HepG2 (cell line): ENCODE data around the gene GPR162.

Experiments used
- CAMTA2 ChIP-seq: sonication (generic); formaldehyde crosslinking; IDR thresholded peaks from 2 replicates; pipeline ENCODE4 v1.4.0; 2020; ENCODE audit warnings: mild to moderate bottlenecking, missing genetic modification reagents, borderline replicate concordance
- CTCF ChIP-seq: sonication (generic); formaldehyde crosslinking; IDR thresholded peaks from 2 replicates; pipeline ENCODE4 v1.5.0; 2020; ENCODE audit warnings: mild to moderate bottlenecking, missing genetic modification reagents, moderate library complexity
- FOXK2 ChIP-seq: fragments of 450-650 bp; IDR thresholded peaks from 2 replicates; pipeline ENCODE4 v1.6.1; 2016
- KLF13 ChIP-seq: sonication (generic); formaldehyde crosslinking; IDR thresholded peaks from 2 replicates; pipeline ENCODE4 v1.4.0; 2020; ENCODE audit warnings: mild to moderate bottlenecking, missing genetic modification reagents
- MEIS1 ChIP-seq: sonication (generic); formaldehyde crosslinking; IDR thresholded peaks from 2 replicates; pipeline ENCODE4 v1.9.0; 2021; ENCODE audit warnings: mild to moderate bottlenecking, missing genetic modification reagents, moderate library complexity, borderline replicate concordance
- POLR2A ChIP-seq, 2 experiments: IDR thresholded peaks; 2 replicates each; pipeline ENCODE4 v1.6.1; 2011; ENCODE audit warnings: low read depth in 2 of 2, low read length in 2 of 2, mild to moderate bottlenecking in 1 of 2, moderate library complexity in 1 of 2; ENCODE audit not compliant: insufficient read depth in 1 of 2
- SIX4 ChIP-seq: sonication (generic); formaldehyde crosslinking; IDR thresholded peaks from 2 replicates; pipeline ENCODE4 v1.4.0; 2020; ENCODE audit warnings: missing genetic modification reagents
- SP1 ChIP-seq, 2 experiments: fragments of 450-650 bp in 1 of 2; sonication (generic) in 1 of 2; formaldehyde crosslinking in 1 of 2; IDR thresholded peaks; 2 replicates each; pipeline versions ENCODE4 v1.4.0 to v1.6.1; 2016 to 2020; ENCODE audit warnings: missing genetic modification reagents in 1 of 2
- ZNF280B ChIP-seq: sonication (generic); formaldehyde crosslinking; IDR thresholded peaks from 2 replicates; pipeline ENCODE4 v1.5.0; 2020; ENCODE audit warnings: missing genetic modification reagents, mild to moderate bottlenecking, borderline replicate concordance

GRCh38 chr12:6845395-6845794, 23.8 kb downstream of the GPR162 start:
- TF ChIP-seq SP1 (IDR thresholded peaks at IDR 0.05) (no peak), SP1 (CRISPR knock-in tag; IDR thresholded peaks at IDR 0.05) (no peak), CAMTA2 (CRISPR knock-in tag) (no peak), ZNF280B (CRISPR knock-in tag) (no peak), POLR2A (IDR thresholded peaks at IDR 0.05; ENCODE audit: insufficient read depth in 1 of 2, low read depth in 2 of 2, low read length in 2 of 2) (no peak), FOXK2 (no peak), CTCF (CRISPR knock-in tag) (no peak), SIX4 (CRISPR knock-in tag) (no peak), MEIS1 (CRISPR knock-in tag) (no peak), KLF13 (CRISPR knock-in tag) (no peak)
